HCT116 (cell line): ENCODE data around the gene CDC42EP4. TPM values are rescaled to one million over a fixed set of nuclear protein-coding genes. Genes with fewer than 3 reads are reported as not detected.

Source experiments
- ATAC-seq: fragments of 200-7000 bp; cut with Tn5 transposase; 2 replicates; pipeline ENCODE4 v1.9.1; 2020; ENCODE audit warnings: mild to moderate bottlenecking, moderate library complexity
- BruUV-seq: library from RNA; stranded (reverse); fragments of 400-500 nt; replicated peaks from 2 replicates; lab custom pipeline; 2021; lab: Mats Ljungman, UMichigan
- CTCF ChIA-PET: fragments of 300-600 bp; sonication (Branson Sonifier 250); formaldehyde crosslinking; loops from one replicate; lab custom pipeline; 2021; ENCODE audit warnings: antibody characterized with exemption; lab: Charles Lee
- POLR2A ChIA-PET: fragments of 300-600, 350-600 bp; sonication (Branson Sonifier 250); formaldehyde crosslinking; loops from one replicate; lab custom pipeline; 2021; ENCODE audit warnings: antibody characterized with exemption; lab: Charles Lee
- RAD21 ChIA-PET, 2 experiments: fragments of 300-600 bp; sonication (Branson Sonifier 250); formaldehyde crosslinking; loops; one replicate each; lab custom pipeline; 2023; ENCODE audit warnings: low total read pairs in 2 of 2; ENCODE audit not compliant: uncharacterized antibody in 2 of 2, unreplicated experiment in 2 of 2, low non-redundant PET in 1 of 2; lab: Charles Lee
- DNase-seq: peaks from one replicate; pipeline ENCODE4 v3.0.0-alpha.2; 2010; ENCODE audit warnings: low read depth, low spot score
- H2AFZ ChIP-seq: fragments of 200-600 bp; shearing (Covaris generic), sonication (generic); 2 replicates; pipeline ENCODE4 v1.6.1; 2017; ENCODE audit warnings: low read depth, mixed run types, mixed read lengths, antibody characterized with exemption, low read length; ENCODE audit not compliant: poor library complexity, severe bottlenecking
- H3K27ac ChIP-seq: 2 replicates; pipeline ENCODE4 v1.5.1; 2012; ENCODE audit warnings: low read depth, low read length
- H3K27me3 ChIP-seq: fragments of 200-600 bp; sonication (generic); 2 replicates; pipeline ENCODE4 v1.6.1; 2016; ENCODE audit warnings: mixed run types, low read length, mixed read lengths; ENCODE audit not compliant: insufficient read depth
- H3K36me3 ChIP-seq, 2 experiments: fragments of 200-500 bp in 1 of 2; fragments of 200-600 bp in 1 of 2; sonication (Bioruptor generic) in 1 of 2; sonication (generic) in 1 of 2; 2 replicates each; pipeline versions ENCODE4 v1.5.1 to v1.6.1; 2014 to 2016; ENCODE audit warnings: low read length in 2 of 2, inconsistent platforms in 1 of 2, mixed read lengths in 1 of 2, mixed run types in 1 of 2; ENCODE audit not compliant: insufficient read depth in 2 of 2, control insufficient read depth in 1 of 2
- H3K4me1 ChIP-seq, 2 experiments: fragments of 200-600 bp in 1 of 2; sonication (generic) in 1 of 2; 2 replicates each; pipeline versions ENCODE4 v1.5.1 to v1.6.1; 2012 to 2017; ENCODE audit warnings: low read length in 2 of 2, inconsistent platforms in 1 of 2, mild to moderate bottlenecking in 1 of 2, mixed read lengths in 1 of 2, mixed run types in 1 of 2, moderate library complexity in 1 of 2; ENCODE audit not compliant: insufficient read depth in 2 of 2, control insufficient read depth in 1 of 2
- H3K4me2 ChIP-seq: fragments of 200-600 bp; sonication (generic); 2 replicates; pipeline ENCODE4 v1.6.1; 2017; ENCODE audit warnings: mixed run types, low read length, mixed read lengths
- H3K4me3 ChIP-seq, 2 experiments: fragments of 200-600 bp in 1 of 2; sonication (generic) in 1 of 2; replicated peaks in 1 of 2; 2 replicates each; pipeline ENCODE4 v1.5.1; 2011 to 2016; ENCODE audit warnings: low read length in 2 of 2, control low read depth in 1 of 2, low read depth in 1 of 2, mild to moderate bottlenecking in 1 of 2, mixed read lengths in 1 of 2, mixed run types in 1 of 2
- H3K79me2 ChIP-seq: fragments of 200-600 bp; sonication (generic); 2 replicates; pipeline ENCODE4 v1.6.1; 2017; ENCODE audit warnings: mild to moderate bottlenecking, mixed run types, low read length, moderate library complexity, mixed read lengths; ENCODE audit not compliant: insufficient read depth
- H3K9ac ChIP-seq: fragments of 200-600 bp; sonication (generic); 2 replicates; pipeline ENCODE4 v1.6.1; 2016; ENCODE audit warnings: low read length, mixed read lengths
- H3K9me2 ChIP-seq: fragments of 200-600 bp; sonication (generic), shearing (Covaris generic); 2 replicates; pipeline ENCODE4 v1.6.1; 2017; ENCODE audit warnings: mixed run types, mild to moderate bottlenecking, moderate library complexity; ENCODE audit not compliant: insufficient read depth
- H3K9me3 ChIP-seq, 2 experiments: fragments of 200-500 bp in 1 of 2; fragments of 200-600 bp in 1 of 2; sonication (Bioruptor generic) in 1 of 2; sonication (generic) in 1 of 2; 2 replicates each; pipeline ENCODE4 v1.6.1; 2014 to 2017; ENCODE audit warnings: low read length in 2 of 2, mixed read lengths in 2 of 2, inconsistent platforms in 1 of 2, low read depth in 1 of 2, mild to moderate bottlenecking in 1 of 2, mixed run types in 1 of 2, moderate library complexity in 1 of 2; ENCODE audit not compliant: control insufficient read depth in 1 of 2, insufficient read depth in 1 of 2
- H4K20me1 ChIP-seq: fragments of 200-600 bp; sonication (generic), shearing (Covaris generic); 2 replicates; pipeline ENCODE4 v1.6.1; 2017; ENCODE audit warnings: mixed run types, mild to moderate bottlenecking, moderate library complexity; ENCODE audit not compliant: insufficient read depth
- ATF3 ChIP-seq: IDR thresholded peaks from 2 replicates; pipeline ENCODE4 v1.6.1; 2012
- CBX3 ChIP-seq: IDR thresholded peaks from 2 replicates; pipeline ENCODE4 v1.6.1; 2012; ENCODE audit warnings: low read depth
- CEBPB ChIP-seq: IDR thresholded peaks from 2 replicates; pipeline ENCODE4 v1.6.1; 2012; ENCODE audit warnings: low read depth
- CTCF ChIP-seq, 3 experiments: fragments of 200-600 bp in 1 of 3; sonication (generic) in 1 of 3; IDR thresholded peaks in 2 of 3; conservative IDR thresholded peaks in 1 of 3; 2 replicates each; pipeline ENCODE4 v1.5.1; 2012 to 2017; ENCODE audit warnings: low read depth in 2 of 3, low read length in 2 of 3, antibody characterized with exemption in 1 of 3, borderline replicate concordance in 1 of 3, control low read depth in 1 of 3, mild to moderate bottlenecking in 1 of 3, mixed read lengths in 1 of 3, mixed run types in 1 of 3, moderate library complexity in 1 of 3; ENCODE audit not compliant: insufficient read depth in 1 of 3
- ELF1 ChIP-seq: IDR thresholded peaks from 2 replicates; pipeline ENCODE4 v1.6.1; 2012; ENCODE audit warnings: low read depth, borderline replicate concordance
- EZH2 ChIP-seq: fragments of 200-600 bp; sonication (generic); IDR thresholded peaks from 2 replicates; pipeline ENCODE4 v1.6.1; 2017; ENCODE audit warnings: antibody characterized with exemption, mixed run types
- FOSL1 ChIP-seq: IDR thresholded peaks from 2 replicates; pipeline ENCODE4 v1.6.1; 2012; ENCODE audit warnings: low read depth
- JUND ChIP-seq: IDR thresholded peaks from 2 replicates; pipeline ENCODE4 v1.6.1; 2012
- MAX ChIP-seq: IDR thresholded peaks from 2 replicates; pipeline ENCODE4 v1.6.1; 2012
- POLR2AphosphoS5 ChIP-seq: IDR thresholded peaks from 2 replicates; pipeline ENCODE4 v1.6.1; 2011; ENCODE audit warnings: mild to moderate bottlenecking, low read depth, low read length, moderate library complexity
- ZBTB33 ChIP-seq: IDR thresholded peaks from 2 replicates; pipeline ENCODE4 v1.6.1; 2011; ENCODE audit warnings: mild to moderate bottlenecking, low read length, moderate library complexity; ENCODE audit not compliant: insufficient replicate concordance; ENCODE audit errors: extremely low read depth
- ZNF274 ChIP-seq: fragments of 200-500 bp; sonication (Bioruptor generic); IDR thresholded peaks from 2 replicates; pipeline ENCODE4 v1.6.1; 2014; ENCODE audit warnings: mild to moderate bottlenecking, low read depth, low read length, inconsistent platforms
- intact Hi-C: fragments of 100-400 bp; cut with micrococcal nuclease; formaldehyde crosslinking; loops from 2 replicates; pipeline ENCODE4 v1.10.0; 2022
- total RNA-seq: library from RNA; stranded (reverse); gene quantifications from one replicate; pipeline ENCODE4 v1.2.1, GENCODE V29; 2021; ENCODE audit not compliant: unreplicated experiment

CDC42EP4 gene
- total RNA-seq, 1 experiment from 2014 or later = 54.9 TPM

- H3K9me2 ChIP-seq = no peaks in the 10 kb centered on the region
- no peak overlapping the region for H2AFZ ChIP-seq
- H3K4me1 ChIP-seq = peaks cover 11 to 25% of the 10 kb centered on the region in 2 experiments
- H3K36me3 ChIP-seq = no peaks in the 10 kb centered on the region
- H3K9me3 ChIP-seq = no peaks in the 10 kb centered on the region
- intact Hi-C loops = no loop called here
- ChIA-PET POLR2A (no interaction called here), RAD21 (no interaction called here), CTCF (no interaction called here)
- no peaks in the 10 kb centered on the region for H4K20me1 ChIP-seq
- H3K27ac ChIP-seq = no peak overlapping the region
- H3K4me2 ChIP-seq = no peak overlapping the region
- DNase-seq (no peak), ATAC-seq (no peak)
- no peaks in the 10 kb centered on the region for H3K27me3 ChIP-seq
- TF ChIP-seq FOSL1 (no peak), CBX3 (no peak)
- no peaks in the 10 kb centered on the region for H3K79me2 ChIP-seq
- no peak overlapping the region for H3K9ac ChIP-seq
- BruUV-seq = no TSS peak
- H3K4me3 ChIP-seq = no peak overlapping the region
Observed at GRCh38 chr17:73337330-73337710, 25.5 kb upstream of the CDC42EP4 start.

- ChIA-PET RAD21 (no interaction called here), CTCF (no interaction called here), POLR2A (interaction anchor here (0.6 kb wide), 1 partner anchor 22 kb away, joined by 3 read pairs; no protein-coding TSS in a partner anchor)
- DNase-seq (no peak), ATAC-seq (no peak)
- H3K79me2 ChIP-seq = no peaks in the 10 kb centered on the region
- H3K9ac ChIP-seq = no peak overlapping the region
- H3K4me3 ChIP-seq = no peak overlapping the region
- no peaks in the 10 kb centered on the region for H3K9me3 ChIP-seq
- H3K27ac ChIP-seq = no peak overlapping the region
- BruUV-seq = no TSS peak
- H3K27me3 ChIP-seq = no peaks in the 10 kb centered on the region
- H3K36me3 ChIP-seq = no peaks in the 10 kb centered on the region
- H3K4me2 ChIP-seq = no peak overlapping the region
- H4K20me1 ChIP-seq = no peaks in the 10 kb centered on the region
- intact Hi-C loops = no loop called here
- H3K9me2 ChIP-seq = no peaks in the 10 kb centered on the region
- no peak overlapping the region for H2AFZ ChIP-seq
- TF ChIP-seq FOSL1 (no peak), JUND (no peak), ATF3 (no peak), POLR2AphosphoS5 (no peak), ELF1 (no peak), ZNF274 (no peak), CEBPB (no peak), CBX3 (no peak), ZBTB33 (no peak), MAX (no peak), EZH2 (no peak), CTCF (IDR thresholded peaks at IDR 0.05 in 2 of 3, conservative IDR thresholded peaks at IDR 0.05 in 1 of 3; ENCODE audit: borderline replicate concordance in 1 of 3, insufficient read depth in 1 of 3, low read depth in 2 of 3, low read length in 2 of 3) (no peak)
- H3K4me1 ChIP-seq = peaks cover 11 to 21% of the 10 kb centered on the region in 2 experiments
Observed at GRCh38 chr17:73336408-73337329, 24.9 kb upstream of the CDC42EP4 start.
